GM18511 (cell line): ENCODE results near the gene TNNT3.

Experiments
- ATAC-seq: cut with Tn5 transposase; IDR thresholded peaks from one replicate; pipeline ENCODE4 v1.9.1; 2021; ENCODE audit warnings: mild to moderate bottlenecking, moderate library complexity; ENCODE audit not compliant: unreplicated experiment

Gene TNNT3

GRCh38 chr11:1893581-1894359 is 25.7 kb upstream of the TNNT3 start:
- ATAC-seq = no peak

GRCh38 chr11:1894759-1895158 is 24.7 kb upstream of the TNNT3 start:
- no peak for ATAC-seq

DNA sequence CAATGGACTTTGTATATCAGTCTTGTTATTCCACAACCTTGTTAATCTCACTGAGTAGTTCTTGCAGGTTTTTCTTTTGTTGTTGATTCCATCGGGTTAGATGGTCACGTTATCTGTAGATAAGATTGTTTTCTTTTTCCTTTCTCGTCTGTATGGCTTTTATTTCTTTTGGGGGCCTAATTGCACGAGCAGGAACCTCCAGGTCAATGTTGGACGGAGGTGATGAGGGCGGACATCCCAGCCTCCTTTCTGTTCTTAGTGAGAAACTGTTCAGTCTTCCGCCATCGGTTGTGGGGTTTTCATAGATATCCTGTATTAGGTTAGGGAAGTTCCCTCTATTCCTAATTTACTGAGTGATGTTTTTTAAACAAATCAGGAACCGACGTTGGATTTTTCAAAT is 23.0 kb upstream of the TNNT3 start:
- ATAC-seq = no peak

- no peak for ATAC-seq
Observed at GRCh38 chr11:1896923-1897322, 22.6 kb upstream of the TNNT3 start.

DNA sequence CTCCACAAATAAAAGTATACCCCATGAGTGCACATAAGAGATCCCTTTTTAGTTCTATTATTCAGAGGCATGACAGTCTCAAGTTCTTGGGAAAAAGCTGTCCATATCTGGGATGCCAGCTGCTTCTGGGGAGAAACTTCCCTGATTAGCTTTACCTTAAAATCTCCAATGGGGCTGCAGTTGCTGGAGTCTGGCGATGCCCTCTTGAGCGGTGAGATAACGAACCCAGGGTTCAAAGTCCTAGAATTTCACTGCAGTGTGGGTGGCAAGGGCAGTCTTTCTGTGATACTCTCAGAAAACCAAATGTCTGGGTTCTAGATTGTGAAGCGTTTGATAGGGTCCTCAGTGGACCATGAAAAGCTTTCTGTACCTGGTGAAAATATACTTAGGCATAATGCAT is 20.4 kb upstream of the TNNT3 start:
- ATAC-seq = no peak

GRCh38 chr11:1899686-1900085 is 19.8 kb upstream of the TNNT3 start:
- ATAC-seq = no peak

GRCh38 chr11:1906181-1906580 is 13.3 kb upstream of the TNNT3 start:
- no peak for ATAC-seq

GRCh38 chr11:1906611-1907423 is 12.7 kb upstream of the TNNT3 start:
- ATAC-seq = no peak

DNA sequence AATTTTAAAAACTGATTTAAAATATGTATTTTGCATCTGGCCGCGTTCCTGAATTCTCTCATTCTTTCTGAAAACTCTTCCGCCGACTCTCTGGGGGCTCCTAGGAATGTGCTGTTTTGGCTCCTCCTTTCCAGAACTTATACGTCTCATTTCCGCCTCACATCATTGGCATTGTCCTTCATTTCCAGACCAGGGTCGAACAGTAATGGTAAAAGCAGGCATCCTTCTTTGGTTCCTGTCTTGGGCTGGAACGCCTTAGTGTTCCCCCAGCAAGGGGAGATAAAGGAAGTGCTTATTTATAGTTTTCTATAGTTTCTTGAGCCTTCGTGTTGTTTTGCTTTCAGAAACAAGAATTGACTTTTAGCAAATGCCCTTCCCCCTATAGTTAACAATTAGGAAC is 10.9 kb upstream of the TNNT3 start:
- no peak for ATAC-seq

DNA sequence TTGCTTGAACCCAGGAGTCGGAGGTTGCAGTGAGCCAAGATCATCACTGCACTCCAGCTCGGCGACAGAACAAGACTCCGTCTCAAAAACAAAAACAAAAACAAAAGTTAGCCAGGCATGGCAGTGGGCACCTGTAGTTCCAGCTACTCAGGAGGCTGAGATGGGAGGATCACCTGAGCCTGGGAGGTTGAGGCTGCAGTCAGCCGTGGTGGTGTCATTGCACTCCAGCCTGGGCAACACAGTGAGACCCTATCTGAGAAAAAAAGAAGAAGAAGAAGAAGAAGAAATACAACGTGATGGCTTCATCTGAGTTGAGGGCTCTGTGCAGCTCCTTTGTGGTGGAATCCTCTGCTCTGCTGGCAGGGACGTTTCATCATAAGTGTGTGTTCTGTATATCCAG is 10.0 kb upstream of the TNNT3 start:
- ATAC-seq = no peak

DNA sequence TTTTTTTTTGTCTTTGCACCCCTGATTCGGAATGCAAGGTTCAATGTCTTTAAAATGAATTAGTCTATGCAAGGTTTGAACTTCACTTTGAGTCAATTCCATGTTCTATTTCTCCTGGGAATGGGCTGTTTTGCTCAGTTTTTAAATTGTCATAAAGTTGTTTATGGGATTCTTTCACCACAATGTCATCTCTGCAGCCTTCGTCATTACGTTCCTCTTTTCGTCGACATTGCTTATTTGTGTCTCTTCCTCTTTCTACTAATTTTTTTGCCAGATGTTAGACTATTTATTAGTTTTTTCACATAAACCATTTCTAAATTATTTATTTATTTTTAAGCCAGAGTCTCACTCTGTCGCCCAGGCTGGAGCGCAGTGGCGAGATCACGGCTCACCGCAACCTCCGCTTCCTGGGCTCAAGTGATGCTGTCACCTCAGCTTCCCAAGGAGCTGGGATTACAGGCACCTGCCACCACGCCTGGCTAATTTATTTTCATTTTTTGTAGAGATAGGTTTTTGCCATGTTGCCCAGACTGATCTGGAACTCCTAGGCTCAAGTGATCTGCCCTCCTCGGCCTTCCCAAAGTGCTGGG is 7.1 kb upstream of the TNNT3 start:
- no peak for ATAC-seq

DNA sequence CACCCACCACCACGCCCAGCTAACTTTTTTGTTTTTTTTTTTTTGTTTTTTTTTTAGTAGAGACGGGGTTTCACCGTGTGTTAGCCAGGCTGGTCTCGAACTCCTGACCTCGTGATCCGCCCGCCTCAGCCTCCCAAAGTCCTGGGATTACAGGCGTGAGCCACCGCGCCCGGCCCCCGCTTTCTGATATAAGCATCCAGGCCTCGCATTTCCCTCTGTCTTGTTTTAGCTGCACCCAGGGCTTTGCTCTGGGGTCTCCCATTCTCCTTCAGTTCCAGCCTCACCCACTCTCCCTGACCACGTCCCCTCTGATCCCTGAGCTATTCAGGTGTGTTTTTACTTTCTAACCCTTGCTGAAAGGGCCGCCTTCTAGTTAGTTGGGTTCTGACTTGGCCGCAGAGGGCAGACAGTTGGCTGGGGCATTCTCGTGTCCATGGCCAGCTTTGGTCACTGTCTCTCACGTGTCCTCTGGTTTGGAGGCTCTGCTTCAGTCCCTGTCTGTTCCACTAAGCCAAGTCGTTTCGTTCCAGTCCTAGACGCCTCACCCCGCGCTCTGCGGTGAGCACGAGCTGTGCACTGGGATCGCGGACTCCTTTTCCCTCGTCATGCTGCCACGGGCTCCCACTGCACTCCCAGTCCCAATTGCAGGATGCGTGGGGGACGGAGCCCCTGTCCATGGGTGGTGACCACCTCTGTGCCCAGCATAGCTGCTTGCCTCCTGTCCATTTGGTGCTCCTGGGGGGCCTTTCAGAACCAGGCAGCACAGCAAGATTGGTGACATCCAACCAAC is 6.0 kb upstream of the TNNT3 start:
- no peak for ATAC-seq

- no peak for ATAC-seq
Observed at GRCh38 chr11:1915795-1916131, 3.7 kb upstream of the TNNT3 start.

DNA sequence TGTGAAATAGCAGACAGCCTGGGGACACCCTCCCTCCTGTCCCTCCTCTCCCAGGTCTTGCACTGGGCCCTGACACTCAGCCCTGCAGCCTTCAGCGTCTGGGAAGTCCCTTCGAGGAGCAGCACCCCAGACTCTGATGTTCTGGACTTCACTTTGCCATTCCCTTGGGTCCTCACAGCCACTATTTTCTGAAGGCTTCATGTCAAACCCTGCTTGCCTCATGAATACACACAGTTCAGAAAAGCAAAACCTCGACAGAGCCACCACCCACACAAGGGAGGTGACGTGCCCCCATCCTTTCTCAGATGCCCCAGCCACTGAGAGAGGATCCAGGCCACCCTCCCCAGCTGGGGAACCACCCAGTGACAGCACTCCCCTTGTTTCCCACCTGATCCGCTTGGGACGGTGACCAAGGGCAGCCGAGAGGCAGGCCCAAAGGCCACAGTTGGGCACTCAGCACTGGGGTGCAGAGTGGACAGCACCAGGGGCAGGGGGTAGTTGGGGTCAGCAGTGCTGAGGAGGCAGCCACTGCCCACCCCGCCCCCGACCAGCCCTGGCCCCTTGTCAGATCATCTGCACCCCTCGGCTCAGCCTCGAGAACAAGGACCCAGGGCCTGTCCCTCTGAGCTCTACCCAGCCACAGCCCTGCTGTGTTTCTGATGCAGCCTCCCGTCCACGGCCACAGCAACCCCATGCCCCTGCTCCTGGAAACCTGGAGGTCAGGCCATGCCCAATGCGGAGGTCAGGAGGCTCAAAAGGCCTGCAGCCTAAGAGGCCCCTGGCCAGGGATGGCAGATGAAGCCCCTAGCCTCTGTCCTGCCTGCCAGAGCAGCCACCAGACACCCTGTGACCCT is 3.1 kb upstream of the TNNT3 start:
- peak; percentile 67 for ATAC-seq

- peak; percentile 17 for ATAC-seq
Observed at GRCh38 chr11:1916986-1917522, 2.4 kb upstream of the TNNT3 start.

- ATAC-seq = no peak
Observed at GRCh38 chr11:1917523-1918435, 1.7 kb upstream of the TNNT3 start.

DNA sequence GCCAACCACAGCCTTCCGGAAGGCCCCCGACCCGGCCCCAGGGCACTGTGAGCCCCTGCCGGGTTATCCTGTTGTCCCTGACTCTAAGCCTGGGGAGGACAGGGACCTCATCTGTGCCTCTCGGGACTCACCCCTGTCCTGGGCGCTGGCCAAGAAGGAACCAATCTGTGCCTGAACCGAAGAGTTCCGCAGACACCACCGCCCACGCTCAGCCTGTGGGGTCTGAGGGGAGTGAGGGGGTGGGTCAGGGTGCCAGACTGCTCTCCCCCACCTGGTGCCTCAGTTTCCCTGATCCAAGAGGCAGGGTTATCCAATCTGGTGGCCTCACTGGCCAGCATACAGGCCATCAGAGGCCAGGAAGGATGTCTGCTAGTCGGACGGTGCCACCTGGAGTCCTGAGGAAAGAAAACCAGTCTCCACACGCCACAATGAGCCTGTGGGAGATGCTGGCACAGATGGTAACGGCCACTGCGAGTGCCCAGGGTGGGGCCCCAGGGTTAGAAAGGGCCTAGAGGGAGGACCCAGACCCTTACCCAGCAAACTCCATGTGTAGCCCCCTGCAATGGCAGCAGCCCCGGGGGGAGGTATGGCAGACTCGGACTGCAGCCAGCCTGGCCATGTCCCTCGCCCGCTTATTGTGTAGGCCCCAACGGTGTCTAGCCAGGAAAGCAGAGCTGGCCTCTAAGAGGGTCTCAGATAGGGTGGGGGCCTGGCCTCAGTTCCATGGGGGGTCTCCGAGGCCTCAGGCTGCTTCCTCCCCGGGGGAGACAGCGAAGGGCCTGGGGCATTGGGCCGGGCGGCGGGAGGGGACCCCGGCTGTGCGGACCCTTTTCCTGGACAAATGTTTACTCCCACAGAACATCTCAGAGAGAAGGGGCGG is 827 bp upstream of the TNNT3 start:
- ATAC-seq = no peak
